LNCAP (cell line): ENCODE results near the gene SERPINB1.

ENCODE experiments used
- TF ChIP-seq, protein P1 (sequence below): fragments of 450-650 bp; IDR thresholded peaks from 2 replicates; pipeline ENCODE4 v1.5.1; 2017; ENCODE audit warnings: mild to moderate bottlenecking

Gene SERPINB1

DNA sequence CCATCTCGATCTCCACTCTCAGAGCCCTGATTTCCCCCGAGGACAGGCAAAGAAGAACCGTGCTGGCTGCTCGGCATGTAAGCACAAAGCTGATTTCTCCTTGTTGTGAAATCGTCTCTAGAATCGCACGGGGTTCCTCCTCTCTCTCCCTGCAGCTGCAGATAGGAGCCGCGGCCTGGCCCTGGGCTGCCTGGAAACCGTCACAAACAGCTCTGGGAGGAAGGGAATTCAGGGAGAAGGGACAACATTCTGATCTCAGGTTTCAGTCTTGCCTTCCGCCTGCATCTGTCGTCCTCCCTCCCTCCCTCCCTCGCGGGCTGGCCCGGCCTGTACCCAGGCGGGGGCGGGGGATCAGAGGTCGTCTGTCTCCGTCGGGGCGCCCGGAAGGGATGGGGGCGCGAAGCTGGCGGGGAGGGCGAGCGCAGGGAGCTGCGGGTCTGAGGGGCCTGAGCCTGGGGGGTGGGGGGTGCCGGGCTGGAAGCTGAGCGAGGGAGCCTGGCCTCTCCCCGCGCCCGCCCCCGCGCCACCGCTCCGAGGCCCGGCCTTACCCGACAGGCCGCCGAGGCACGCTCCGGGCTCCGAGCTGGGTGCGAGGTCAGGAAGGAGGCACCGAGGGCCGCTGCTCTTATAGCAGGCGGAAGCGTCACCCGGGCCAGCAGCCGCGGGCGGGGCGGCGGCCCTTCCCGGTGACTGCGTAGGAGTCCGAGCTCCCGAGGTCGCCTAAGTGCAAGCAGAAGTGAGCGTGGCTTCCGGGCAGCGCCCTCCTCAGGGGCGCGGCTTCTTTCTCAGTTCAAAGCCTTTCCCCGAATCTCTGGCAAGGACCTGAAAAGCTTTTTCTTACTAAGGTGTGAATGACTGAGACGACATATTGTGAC, at the start of gene SERPINB1:
SERPINB1 (minus strand) TSS at position 600 of the 875 bp plus-strand sequence. CDS start 1,277 bp downstream, outside the sequence.
- TF ChIP-seq, protein P1, sequence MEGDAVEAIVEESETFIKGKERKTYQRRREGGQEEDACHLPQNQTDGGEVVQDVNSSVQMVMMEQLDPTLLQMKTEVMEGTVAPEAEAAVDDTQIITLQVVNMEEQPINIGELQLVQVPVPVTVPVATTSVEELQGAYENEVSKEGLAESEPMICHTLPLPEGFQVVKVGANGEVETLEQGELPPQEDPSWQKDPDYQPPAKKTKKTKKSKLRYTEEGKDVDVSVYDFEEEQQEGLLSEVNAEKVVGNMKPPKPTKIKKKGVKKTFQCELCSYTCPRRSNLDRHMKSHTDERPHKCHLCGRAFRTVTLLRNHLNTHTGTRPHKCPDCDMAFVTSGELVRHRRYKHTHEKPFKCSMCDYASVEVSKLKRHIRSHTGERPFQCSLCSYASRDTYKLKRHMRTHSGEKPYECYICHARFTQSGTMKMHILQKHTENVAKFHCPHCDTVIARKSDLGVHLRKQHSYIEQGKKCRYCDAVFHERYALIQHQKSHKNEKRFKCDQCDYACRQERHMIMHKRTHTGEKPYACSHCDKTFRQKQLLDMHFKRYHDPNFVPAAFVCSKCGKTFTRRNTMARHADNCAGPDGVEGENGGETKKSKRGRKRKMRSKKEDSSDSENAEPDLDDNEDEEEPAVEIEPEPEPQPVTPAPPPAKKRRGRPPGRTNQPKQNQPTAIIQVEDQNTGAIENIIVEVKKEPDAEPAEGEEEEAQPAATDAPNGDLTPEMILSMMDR = no peak

GRCh38 chr6:2890976-2891767, 49.5 kb upstream of the SERPINB1 start:
- TF ChIP-seq, protein P1 = no peak

DNA sequence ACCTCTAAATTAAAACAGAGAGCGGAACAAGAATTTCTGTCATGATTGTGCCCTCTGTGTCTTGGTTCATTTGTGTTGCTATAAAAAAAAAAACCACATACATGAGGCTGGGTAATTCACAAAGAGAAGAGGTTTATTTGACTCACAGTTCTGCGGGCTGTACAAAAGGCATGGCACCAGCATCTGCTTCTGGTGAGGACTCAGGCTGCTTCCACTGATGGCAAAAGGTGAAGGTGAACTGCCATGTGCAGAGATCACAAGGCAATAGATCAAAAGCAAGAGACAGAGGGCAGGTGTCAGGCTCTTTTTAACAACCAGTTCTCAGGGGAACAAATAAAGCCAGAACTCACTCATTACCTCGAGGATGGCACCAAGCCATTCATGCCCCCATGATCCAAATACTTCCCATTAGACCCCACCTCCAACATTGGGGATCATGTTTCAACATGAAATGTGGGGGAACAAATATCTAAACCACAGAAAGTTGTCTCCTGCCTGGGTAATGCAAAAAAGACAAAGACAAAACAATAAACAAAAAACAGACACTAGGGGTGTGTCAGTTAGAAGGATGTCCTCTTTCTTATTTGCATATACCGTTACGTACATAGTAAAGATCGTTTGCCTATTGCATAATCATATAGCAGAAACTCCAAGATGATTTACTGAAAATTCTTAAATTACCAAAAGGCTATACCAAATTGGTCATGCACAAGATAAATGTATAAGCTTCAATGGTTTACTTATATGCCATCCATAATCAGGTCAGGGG, 44.5 kb upstream of the SERPINB1 start:
- TF ChIP-seq, protein P1 = no peak

DNA sequence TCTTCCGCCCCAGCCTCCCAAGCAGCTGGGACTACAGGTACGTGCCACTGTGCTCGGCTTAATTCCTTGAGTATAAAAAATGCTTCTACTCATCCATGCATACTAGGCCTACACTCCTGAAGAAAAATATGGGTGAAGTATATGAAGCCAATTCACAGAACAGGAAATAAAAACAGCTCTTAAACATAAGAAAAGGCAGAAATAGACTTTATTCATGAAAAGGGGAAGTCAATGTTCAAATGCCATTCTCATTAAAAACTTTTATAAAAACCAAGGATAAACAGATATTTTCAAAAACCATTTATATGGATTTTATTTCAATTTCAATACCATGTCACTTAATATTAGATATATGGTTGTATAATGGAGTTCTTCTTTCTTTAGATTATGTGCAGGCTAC, 43.1 kb upstream of the SERPINB1 start:
- TF ChIP-seq, protein P1 = no peak

DNA sequence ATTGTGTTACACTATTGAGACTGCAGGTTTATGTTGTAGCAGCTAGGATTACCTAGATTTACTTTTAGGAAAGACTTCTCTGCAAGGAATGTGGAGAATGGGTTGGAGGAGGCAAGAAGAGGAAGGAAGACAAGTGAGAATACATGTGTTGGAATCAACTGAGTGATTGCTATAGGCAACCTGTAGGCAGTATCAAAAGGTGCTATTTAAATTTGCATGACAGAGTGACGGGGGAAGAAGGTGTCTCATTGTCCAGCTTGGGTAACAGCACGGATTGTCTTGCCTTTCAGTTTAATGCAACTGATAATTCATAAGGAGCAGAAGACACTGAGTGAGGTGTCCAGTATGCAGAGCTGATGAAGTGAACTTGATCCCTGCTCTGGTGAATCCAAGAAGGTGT, 42.0 kb upstream of the SERPINB1 start:
- TF ChIP-seq, protein P1 = no peak

DNA sequence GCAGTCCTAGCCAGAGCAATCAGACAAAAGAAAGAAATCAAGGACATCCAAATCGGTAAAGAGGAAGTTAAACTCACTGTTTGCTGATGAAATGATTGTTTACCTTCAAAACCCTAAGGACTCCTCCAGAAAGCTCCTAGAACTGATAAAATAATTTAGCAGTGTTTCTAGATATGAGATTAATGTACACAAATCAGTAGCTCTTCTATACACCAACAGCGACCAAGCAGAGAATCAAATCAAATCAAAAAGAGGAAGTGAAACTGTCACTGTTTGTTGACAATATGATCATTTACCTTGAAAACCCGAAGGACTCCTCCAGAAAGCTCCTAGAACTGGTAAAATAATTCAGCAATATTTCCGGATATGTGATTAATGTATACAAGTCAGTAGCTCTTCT, 39.8 kb upstream of the SERPINB1 start:
- TF ChIP-seq, protein P1 = no peak

GRCh38 chr6:2877960-2878359, 36.3 kb upstream of the SERPINB1 start:
- TF ChIP-seq, protein P1 = no peak
